GM19035 (cell line): ENCODE data around the gene SSU72.
"Not testable (repeated sequence)": the region's sequence is repeated elsewhere in the genome, so short reads cannot be mapped to it uniquely, and the experiment has no call there.

Experiments
- ATAC-seq: cut with Tn5 transposase; IDR thresholded peaks from one replicate; pipeline ENCODE4 v1.9.1; 2021; ENCODE audit not compliant: unreplicated experiment

Gene SSU72

GRCh38 chr1:1561801-1562470 is 12.7 kb downstream of the SSU72 start:
- no peak for ATAC-seq

DNA sequence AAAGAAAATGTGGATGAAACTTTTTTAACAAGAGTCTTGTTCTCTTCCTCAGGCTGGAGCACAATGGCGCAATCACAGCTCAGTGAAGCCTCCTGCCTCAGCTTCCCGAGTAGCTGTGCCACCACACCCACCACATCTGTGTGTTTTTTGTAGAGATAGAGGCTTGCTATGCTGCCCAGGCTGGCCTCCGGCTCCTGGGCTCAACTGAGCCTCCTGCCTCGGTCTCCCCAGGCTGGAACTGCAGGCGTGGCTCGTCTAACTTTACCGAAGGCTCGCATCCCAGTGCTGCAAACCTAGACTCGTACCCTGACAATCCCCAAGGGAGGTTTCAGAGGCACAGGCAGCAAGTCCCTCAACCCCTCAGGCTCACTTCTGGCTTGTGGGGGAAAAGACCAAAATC is 14.5 kb downstream of the SSU72 start:
- no peak for ATAC-seq

DNA sequence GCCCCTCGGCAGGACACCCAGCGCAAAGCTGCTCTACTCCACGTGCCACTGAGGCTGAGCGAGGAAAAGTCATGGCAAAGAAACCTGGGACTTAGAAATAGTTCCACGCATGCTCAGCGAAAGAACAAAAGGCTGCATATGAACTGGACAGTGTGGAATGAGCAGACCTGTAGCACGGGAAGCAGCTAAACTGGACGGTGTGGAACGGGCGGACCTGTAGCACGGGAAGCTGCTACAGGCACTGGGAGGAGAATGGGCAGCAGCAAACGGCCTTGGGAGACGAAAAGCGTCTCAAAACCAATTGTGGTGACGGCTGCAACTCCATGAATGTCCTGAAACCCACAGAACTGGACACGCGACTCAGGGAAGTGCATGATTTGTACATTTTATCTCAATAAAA is 15.6 kb downstream of the SSU72 start:
- ATAC-seq, result no peak

- ATAC-seq, result no peak
Observed at GRCh38 chr1:1558591-1558990, 16.1 kb downstream of the SSU72 start.

- ATAC-seq, result not testable (repeated sequence)
Observed at GRCh38 chr1:1557688-1558087, 17.0 kb downstream of the SSU72 start.

DNA sequence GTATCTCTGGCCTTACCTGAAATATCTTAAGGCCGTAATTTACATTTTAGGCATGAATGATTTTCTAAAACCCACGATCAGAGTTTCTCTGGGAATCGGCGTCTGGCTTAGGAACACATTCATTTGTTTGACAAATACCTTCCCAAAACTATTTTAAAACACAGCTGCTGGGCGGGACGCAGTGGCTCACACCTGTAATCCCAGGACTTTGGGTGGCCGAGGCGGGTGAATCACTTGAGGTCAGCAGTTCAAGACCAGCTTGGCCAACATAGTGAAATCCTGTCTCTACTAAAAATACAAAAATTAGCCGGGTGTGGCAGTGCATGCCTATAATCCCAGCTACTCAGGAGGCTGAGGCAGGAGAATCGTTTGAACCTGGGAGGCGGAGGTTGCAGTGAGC is 17.7 kb downstream of the SSU72 start:
- ATAC-seq, result not testable (repeated sequence)

- no peak for ATAC-seq
Observed at GRCh38 chr1:1556505-1556904, 18.2 kb downstream of the SSU72 start.

DNA sequence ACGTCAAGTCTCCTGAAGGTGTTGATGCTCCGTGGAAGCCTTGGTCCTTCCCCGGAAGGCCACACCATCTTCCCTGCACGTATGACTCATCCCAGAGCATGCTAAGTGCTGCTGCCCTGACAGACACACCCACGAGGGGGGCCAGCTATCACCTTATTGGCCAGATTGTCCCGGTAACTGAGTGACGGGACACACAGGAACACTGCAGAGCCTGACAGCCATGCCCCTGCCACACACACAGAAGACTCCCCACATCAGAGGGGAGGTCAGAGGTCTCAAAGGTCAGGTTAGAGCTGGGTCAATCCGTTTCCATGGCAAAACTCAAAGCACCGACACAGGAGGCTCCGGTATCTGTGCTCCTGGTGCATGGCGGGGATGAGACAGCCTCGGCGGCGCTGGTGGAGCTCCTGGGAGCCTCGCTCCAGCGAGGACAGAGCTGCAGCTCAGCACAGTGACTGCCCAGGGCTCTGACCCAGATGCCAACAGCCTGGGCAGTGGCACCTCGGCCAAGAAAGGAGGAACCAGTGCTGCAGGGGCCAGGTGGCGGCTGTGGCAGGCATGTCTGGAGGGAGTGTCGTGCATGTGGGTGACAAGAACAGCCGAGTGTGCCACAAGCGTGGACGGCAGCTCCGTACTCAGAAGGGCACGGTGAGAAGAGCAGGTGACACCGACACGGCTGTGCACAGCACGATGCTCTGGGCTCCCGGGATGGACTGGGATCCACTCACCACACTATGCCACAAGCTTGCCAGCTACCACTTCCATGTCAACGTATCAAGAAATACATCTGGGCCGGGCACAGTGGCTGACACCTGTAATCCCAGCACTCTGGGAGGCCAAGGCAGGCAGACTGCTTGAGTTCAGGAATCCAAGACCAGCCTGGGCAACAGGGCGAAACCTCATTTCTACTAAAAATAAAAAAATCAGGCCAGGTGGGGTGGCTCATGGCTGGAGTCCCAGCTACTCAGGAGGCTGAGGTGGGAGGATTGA is 19.4 kb downstream of the SSU72 start:
- no peak for ATAC-seq

DNA sequence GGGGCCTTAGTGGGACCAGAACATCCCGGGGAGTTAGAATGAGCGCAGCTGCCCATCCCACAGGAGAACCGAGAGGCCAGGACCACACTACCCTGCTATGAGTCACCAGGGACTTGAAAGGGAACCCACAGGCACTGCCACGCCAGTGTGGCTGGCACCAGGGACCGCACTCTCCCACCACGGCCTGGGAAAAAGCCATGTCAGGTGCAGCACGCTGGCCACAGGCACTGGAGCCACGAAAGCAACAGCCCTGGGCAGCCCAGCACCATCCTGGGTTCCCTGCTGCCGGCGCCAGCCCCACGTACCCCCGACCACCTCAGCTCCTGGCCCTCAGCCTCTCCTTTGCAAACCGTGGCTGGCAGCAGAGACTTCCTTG is 20.1 kb downstream of the SSU72 start:
- ATAC-seq, result no peak

DNA sequence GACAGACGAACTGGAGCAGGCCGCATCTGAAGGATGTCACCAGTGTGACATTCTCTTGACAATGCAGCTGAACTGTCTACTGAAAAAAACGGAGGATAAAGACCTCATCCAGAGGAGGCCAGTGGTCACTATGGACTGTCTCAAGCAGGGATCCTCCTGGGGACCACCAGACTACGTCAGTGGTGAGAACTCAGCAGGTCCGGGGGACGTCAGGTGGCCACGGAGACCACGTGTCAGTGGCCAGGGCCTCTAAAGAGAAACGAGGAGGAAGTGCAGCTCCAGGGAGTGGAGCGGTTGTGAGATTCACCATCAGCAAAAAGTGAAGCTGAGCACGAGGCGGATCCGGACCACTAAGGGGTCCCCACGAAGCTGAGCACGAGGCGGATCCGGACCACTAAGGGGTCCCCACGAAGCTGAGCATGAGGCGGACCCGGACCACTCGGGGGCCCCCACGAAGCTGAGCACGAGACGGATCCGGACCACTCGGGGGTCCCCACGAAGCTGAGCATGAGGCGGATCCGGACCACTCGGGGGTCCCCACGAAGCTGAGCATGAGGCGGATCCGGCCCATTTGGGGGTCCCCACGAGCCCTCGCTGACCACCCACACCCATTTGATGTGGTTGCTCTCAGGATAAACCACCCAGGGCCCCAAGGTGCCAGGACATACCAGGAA is 20.7 kb downstream of the SSU72 start:
- no peak for ATAC-seq

DNA sequence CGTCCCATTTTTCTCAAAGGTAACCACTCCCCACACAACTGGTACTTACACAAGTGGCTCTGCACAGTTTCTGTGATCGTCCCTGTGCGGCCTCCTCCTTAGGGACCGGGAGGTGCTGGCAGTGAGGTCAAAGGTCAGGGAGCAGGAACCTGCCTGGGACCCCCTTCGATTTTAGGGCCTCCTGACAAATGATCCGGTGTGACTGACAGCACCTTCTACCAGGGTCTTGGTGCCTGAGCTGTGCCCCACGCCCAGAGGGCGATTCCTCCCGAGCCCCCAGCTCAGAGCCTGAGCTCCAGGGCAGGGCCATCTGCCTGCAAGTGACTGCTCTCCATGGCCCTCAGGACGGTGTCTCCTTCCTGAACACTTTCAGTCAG is 22.4 kb downstream of the SSU72 start:
- ATAC-seq, result no peak

DNA sequence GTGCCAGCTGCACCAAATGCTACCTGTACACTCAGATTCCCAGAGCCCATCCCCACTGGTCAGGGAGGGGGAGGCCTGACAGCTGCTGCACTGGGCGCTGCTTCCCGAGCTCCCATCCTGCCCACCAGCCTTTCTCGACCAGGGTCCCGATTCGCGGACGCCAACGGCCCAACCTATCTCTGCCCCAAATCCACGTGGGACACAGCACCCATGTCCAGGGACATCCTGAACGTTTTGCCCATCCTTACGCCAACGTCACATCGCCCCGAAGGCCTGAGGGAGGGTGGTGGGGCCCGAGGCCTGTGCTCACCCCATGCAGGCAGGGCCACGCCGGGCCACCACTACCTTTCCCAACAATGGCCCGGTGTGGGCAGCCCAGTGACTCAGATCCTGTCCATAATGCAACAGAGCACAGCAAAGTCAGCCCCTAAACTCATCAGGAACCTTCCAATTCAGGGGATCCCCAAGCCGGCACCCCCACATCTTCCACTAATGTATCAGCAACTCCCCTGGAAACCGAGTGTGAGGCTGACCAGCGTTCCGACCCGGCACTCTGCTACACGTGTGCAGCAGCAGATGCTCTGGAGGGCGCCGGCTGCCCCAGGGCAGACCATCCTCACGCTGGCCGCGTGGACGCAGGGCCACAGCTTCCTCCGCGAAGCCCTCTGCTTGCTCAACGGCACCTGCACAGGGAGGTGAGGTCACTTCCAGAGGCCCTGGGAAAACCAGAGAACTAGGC is 23.0 kb downstream of the SSU72 start:
- ATAC-seq, result no peak

- no peak for ATAC-seq
Observed at GRCh38 chr1:1550591-1551432, 23.9 kb downstream of the SSU72 start.

DNA sequence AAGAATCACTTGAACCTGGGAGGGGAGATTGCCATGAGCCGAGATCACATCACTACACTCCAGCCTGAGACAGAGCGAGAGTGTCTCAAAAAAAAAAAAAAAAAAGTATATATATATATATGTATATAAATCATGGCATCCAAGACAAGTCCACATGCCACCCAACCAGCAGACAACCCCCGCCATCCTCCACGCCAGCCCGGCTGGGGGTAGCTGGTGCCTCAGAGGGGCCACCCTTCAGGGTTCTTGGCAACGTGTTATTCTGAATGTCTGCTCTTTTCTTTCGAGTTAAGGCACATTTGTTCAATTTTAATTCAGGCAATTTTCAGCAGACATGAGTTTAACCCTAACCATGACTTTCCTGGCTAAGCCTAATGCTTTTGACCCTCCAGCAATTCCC is 24.6 kb downstream of the SSU72 start:
- no peak for ATAC-seq

GRCh38 chr1:1548591-1548990 is 26.1 kb downstream of the SSU72 start:
- ATAC-seq, result no peak

GRCh38 chr1:1547476-1547875 is 27.2 kb downstream of the SSU72 start:
- no peak for ATAC-seq

- ATAC-seq, result no peak
Observed at GRCh38 chr1:1547011-1547410, 27.7 kb downstream of the SSU72 start.

GRCh38 chr1:1545946-1546737 is 28.5 kb downstream of the SSU72 start:
- ATAC-seq, result no peak

- ATAC-seq, result no peak
Observed at GRCh38 chr1:1544544-1544943, 30.1 kb downstream of the SSU72 start.
